GM08714 (cell line): ENCODE results near the gene PKP3.

Experiments used
- H3K4me3 ChIP-seq: fragments of 200-500 bp; sonication (Bioruptor generic); 2 replicates; pipeline ENCODE4 v1.5.1; 2014; ENCODE audit warnings: mild to moderate bottlenecking, low read length, inconsistent platforms
- ZNF274 ChIP-seq: IDR thresholded peaks from 2 replicates; pipeline ENCODE4 v1.6.1; 2012; ENCODE audit warnings: mild to moderate bottlenecking, low read depth, low read length

PKP3 gene

GRCh38 chr11:369336-370018 is 24.5 kb upstream of the PKP3 start, which contains the start of gene B4GALNT4:
TSS of gene B4GALNT4 (plus strand) at chr11:369499. CDS start at chr11:369804, 305 bp downstream.
- TF ChIP-seq ZNF274, result no peak
- H3K4me3 ChIP-seq, result no peak within 1 kb of the TSS

DNA sequence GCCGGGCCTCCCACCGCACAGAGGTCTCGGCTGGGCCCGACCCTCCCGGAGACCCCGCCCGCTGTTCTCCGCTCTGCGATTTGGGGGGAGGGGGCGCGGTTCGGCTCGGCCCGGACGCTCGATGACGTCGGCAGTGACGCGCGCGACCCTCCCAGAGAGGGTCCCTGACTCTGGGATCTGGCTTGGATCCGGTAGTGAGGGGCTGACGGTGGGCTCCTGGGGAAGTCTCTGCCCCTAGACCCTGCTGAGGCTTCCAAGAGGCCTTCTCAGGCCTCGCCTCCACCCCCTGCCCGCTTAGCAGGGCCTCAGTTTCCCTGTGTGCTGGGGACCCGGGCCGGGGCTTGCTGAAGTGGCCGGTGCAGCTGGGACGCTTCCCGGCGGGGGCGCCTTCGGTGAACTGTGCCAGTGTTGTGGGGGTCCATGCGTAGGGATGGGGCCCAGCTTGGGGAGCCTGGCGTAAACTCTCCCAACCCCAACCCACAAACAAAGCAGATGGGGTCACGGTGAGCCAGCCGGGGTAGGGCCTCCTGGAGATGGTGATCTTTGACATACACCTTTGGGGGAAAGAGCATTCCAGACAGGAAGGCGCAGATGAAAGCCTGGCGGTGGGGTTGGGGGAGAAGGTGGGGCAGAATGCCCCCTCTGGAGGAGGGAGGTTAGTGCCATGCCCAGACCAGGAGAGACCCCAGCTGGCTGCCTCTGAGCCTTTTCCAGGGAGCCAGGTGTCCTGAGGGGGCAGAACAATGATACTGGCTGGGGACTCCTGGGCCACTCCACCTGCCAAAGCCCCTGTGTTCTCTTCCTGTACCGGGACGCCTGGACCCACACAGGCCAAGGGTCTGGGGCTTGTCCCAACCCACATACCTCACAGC is 23.7 kb upstream of the PKP3 start:
- TF ChIP-seq ZNF274, result no peak
- H3K4me3 ChIP-seq, result no peak overlapping the region

GRCh38 chr11:371051-371450 is 23.0 kb upstream of the PKP3 start:
- no peak for TF ChIP-seq ZNF274
- H3K4me3 ChIP-seq, result no peak overlapping the region

GRCh38 chr11:371716-372590 is 22.1 kb upstream of the PKP3 start:
- no peak for TF ChIP-seq ZNF274
- no peak overlapping the region for H3K4me3 ChIP-seq

- H3K4me3 ChIP-seq, result no peak overlapping the region
- TF ChIP-seq ZNF274, result no peak
Measured at GRCh38 chr11:372809-373715, 20.9 kb upstream of the PKP3 start.

DNA sequence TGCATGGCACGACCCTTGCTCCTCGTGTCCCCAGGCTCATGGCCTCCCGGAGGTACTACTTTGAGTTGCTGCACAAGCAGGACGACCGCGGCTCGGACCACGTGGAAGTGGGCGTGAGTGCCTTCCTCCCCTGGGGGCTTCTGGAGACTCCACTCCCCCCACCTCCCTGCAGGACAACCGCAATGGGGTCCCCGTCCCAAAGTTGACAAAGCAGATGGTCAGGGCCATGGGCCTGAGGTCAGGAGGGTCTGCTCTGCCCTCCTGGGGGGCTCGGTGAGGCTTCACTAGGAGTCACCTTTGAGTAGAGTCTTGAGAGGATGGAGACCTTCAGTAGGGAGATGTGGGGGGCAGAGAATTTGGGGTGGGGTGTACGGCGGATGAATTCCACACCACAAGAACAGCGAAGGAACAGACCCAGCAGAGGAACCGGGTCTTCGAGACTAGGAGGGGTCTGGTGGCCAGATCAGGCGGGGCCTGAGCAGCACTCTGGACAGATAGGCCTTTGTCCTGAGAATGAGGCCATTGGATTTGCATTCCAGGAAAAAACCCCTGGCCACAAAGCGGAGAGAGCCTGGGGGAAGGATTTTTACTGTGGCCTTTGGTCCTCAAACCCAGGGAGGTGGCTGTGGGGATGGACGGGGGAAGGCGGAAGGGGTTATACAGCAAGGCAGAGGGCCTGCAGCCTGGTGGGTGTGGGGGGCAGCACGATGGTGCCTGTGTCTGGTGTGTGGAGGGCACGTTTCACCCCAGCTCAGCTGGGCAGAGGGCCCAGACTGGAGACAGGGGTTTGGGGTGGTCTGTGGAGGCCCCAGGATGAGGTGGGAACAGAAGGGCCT is 20.1 kb upstream of the PKP3 start:
- H3K4me3 ChIP-seq, result no peak overlapping the region
- TF ChIP-seq ZNF274, result no peak

DNA sequence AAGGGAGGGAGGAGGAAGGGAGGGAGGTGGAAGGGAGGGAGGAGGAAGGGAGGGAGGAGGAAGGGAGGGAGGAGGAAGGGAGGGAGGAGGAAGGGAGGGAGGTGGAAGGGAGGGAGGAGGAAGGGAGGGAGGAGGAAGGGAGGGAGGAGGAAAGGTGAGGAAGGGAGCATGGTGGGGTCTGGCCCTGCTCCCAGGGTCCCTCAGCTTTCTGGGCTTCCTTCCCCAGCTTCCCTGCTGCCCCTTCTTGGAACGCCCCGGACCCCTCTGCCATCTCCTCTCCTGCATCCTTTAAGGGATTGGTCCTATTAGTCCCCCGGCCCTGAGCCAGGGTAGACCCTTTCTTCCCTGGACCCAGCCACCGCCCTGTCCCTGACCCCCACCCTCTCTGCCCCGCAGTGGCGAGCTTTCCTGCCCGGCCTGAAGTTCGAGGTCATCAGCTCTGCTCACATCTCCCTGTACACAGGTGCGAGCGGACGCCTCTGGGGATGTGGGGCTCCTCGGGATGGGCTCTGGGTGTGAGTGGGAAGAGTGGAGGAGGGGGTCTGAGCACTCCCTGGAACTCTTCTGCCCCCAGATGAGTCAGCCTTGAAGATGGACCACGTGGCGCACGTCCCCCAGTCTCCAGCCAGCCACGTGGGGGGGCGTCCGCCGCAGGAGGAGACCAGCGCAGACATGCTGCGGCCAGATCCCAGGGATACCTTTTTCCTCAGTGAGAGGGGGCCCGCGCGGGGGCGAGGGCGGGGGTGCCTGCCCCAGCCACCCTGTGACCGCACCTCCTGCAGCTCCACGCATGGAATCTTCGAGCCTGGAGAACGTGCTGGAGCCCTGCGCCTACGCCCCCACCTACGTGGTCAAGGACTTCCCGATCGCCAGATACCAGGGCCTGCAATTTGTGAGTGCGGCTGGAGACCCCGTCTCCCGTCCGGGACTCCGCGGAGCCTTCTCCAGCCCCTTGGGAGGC is 18.7 kb upstream of the PKP3 start:
- TF ChIP-seq ZNF274, result no peak
- no peak overlapping the region for H3K4me3 ChIP-seq

DNA sequence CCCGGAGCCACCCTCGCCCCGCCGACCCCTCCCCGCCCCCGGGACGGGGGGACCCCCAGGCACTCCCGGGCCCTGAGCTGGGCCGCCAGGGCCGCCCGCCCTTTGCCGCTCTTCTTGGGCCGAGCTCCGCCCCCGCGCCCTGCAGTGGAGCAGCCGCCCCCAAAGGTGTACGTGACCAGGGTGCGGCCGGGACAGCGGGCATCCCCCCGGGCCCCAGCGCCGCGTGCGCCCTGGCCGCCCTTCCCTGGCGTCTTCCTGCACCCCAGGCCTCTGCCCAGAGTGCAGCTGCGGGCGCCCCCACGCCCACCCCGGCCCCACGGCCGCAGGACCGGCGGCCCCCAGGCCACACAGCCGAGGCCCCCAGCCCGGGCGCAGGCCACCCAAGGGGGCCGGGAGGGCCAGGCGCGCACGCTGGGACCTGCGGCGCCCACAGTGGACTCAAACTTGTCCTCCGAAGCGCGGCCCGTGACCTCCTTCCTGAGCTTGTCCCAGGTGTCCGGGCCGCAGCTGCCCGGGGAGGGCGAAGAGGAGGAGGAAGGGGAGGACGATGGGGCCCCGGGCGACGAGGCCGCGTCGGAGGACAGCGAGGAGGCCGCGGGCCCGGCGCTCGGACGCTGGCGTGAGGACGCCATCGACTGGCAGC is 17.4 kb upstream of the PKP3 start:
- H3K4me3 ChIP-seq, result no peak overlapping the region
- no peak for TF ChIP-seq ZNF274

DNA sequence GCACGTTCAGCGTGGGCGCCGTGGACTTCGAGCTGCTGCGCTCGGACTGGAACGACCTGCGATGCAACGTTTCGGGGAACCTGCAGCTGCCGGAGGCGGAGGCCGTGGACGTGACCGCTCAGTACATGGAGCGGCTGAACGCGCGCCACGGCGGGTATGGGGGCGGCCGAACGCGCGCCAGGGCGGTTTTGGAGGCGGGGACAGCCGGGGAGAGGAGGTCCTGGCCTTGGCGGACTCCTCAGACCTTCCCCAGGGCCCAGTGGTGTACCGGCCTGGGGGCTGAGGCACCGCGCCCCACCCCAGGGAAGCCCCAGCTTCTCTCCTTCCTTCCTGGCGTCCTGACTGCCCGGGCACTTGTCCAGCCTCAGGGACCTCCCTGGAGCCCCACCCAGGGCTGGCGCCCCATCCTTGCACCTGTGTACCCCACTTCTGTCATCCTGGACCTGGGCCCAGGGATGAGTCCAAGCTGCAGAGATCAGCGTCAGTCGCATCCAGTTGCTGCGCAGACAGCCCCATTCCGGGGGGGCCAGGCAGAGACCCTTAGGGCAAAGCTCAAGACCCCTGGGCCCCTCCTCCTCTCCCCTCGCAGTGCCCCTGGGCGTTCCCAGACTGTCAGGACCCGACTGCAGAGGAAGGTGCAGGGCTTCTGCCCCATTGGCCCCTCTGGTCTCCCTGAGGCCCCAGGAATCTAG is 16.7 kb upstream of the PKP3 start:
- H3K4me3 ChIP-seq, result no peak overlapping the region
- no peak for TF ChIP-seq ZNF274

DNA sequence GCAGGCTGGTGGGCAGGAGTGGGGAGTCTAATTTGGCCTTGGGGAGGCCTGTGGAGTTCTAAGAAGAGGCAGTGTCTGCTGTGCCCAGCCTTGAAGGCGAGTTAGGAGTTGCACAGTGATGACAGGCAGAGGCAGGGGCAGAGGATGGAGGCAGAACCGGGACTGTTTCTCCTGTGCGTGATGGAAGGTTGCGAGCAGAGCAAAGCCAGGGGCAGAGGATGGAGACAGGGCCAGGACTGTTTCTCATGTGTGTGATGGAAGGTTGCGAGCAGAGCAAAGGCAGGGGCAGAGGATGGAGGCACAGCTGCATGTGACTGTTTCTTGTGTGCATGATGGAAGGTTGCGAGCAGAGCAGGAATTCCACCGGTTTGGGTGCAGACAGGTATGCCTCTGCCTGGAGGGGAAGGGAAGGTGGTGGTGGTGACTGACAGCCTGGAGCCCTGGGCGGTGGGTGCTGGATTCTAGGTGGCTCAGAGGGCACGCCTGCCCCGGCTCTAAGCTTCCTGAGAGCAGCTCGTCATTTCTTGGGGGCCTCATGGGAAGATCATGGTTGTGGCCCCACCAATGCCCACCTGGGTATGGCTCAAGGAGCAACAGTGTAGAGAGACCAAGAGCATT is 16.0 kb upstream of the PKP3 start:
- no peak for TF ChIP-seq ZNF274
- H3K4me3 ChIP-seq, result no peak overlapping the region
